ENCODE measurements around the gene SLC9A1. TPM values are rescaled to one million over a fixed set of nuclear protein-coding genes. Genes with fewer than 3 reads are reported as not detected.

SLC9A1 gene
- total RNA-seq, 1 experiment from 2014 or later: 25.2 TPM

DNA sequence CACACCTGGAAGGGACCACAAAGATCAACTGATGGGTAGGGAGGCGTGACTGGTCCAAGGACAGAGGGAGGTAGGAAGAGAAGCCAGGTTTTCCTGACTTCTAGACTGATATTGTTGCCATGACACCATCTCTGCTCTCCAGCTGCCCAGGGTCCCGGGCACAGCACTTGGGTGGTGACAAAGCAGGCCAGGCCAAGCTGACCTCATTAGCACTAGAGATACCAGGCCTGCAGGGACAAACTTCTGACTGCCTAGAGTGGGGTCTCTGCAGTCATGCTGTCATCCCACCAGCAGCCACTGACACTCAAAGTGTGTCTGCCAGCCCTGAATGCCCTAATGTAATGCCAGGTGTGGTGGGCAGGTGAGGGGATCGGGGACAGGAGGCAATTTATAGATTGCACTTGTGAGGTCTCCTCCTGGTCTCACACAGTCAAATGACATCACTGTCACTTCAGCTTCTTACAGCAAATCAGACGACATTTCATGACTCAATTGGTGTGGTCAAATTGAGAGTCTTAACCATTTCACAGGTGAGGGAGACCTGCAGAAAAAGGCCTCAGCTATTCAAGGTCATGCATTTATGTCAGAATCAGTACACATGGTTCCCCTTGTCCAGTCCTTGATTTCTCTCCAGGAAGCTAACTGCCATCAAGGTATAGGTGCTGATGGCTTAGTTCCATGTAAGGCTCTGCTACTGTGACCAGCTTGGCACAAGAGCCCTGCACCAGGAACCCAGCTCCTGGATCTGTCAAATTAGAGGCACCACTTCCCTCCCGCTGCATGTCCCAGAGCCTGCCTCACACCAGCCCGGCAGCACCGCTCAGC lies 2.7 kb downstream of the SLC9A1 start:
- peaks cover 75% of the 10 kb centered on the region for H3K79me2 ChIP-seq (ENCODE audit: low read length)
- H3K9me2 ChIP-seq (replicated peaks; ENCODE audit: low read length): no peaks in the 10 kb centered on the region
- H3K36me3 ChIP-seq (ENCODE audit: low read depth, low read length): no peaks in the 10 kb centered on the region
- intact Hi-C loops (cut with micrococcal nuclease): no loop called here
- H4K20me1 ChIP-seq (ENCODE audit: low read length): peaks cover 37% of the 10 kb centered on the region
- peaks cover 51% of the 10 kb centered on the region for H3K4me1 ChIP-seq (ENCODE audit: insufficient read depth, low read length)
- H3K27me3 ChIP-seq (ENCODE audit: low read length): no peaks in the 10 kb centered on the region
- peak; percentile 9; the same call in 1 of the 2 replicates for ATAC-seq
- H3K27ac ChIP-seq (ENCODE audit: low read length): no peak overlapping the region
- H3K9me3 ChIP-seq (ENCODE audit: low read length): no peaks in the 10 kb centered on the region
- CTCF ChIA-PET: interaction anchor here (0.5 kb wide), 1 partner anchor 11 kb away, joined by 9 read pairs; no protein-coding TSS in a partner anchor
- TF ChIP-seq, protein P1, sequence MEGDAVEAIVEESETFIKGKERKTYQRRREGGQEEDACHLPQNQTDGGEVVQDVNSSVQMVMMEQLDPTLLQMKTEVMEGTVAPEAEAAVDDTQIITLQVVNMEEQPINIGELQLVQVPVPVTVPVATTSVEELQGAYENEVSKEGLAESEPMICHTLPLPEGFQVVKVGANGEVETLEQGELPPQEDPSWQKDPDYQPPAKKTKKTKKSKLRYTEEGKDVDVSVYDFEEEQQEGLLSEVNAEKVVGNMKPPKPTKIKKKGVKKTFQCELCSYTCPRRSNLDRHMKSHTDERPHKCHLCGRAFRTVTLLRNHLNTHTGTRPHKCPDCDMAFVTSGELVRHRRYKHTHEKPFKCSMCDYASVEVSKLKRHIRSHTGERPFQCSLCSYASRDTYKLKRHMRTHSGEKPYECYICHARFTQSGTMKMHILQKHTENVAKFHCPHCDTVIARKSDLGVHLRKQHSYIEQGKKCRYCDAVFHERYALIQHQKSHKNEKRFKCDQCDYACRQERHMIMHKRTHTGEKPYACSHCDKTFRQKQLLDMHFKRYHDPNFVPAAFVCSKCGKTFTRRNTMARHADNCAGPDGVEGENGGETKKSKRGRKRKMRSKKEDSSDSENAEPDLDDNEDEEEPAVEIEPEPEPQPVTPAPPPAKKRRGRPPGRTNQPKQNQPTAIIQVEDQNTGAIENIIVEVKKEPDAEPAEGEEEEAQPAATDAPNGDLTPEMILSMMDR (conservative IDR thresholded peaks at IDR 0.05; ENCODE audit: low read depth, low read length): no peak
- TF ChIP-seq EZH2phosphoT487 (IDR thresholded peaks at IDR 0.05; ENCODE audit: borderline replicate concordance, low read length) (no peak), EZH2 (IDR thresholded peaks at IDR 0.05; ENCODE audit: low read length, unreplicated experiment) (no peak)
- BruUV-seq (replicated peaks): no TSS peak
- peak overlapping the region; percentile 81 for H3K4me3 ChIP-seq (ENCODE audit: low read length)
- H3F3A ChIP-seq (ENCODE audit: low read length, unreplicated experiment): no peaks in the 10 kb centered on the region
- no peak overlapping the region for H2AFZ ChIP-seq (ENCODE audit: low read length)
- H3K9ac ChIP-seq (ENCODE audit: low read length): peak overlapping the region; percentile 22
- DNase-seq: no peak
- POLR2A ChIA-PET (ENCODE audit: unreplicated experiment): no interaction called here
- H3K4me2 ChIP-seq (ENCODE audit: low read length): peak overlapping the region; percentile 93

DNA sequence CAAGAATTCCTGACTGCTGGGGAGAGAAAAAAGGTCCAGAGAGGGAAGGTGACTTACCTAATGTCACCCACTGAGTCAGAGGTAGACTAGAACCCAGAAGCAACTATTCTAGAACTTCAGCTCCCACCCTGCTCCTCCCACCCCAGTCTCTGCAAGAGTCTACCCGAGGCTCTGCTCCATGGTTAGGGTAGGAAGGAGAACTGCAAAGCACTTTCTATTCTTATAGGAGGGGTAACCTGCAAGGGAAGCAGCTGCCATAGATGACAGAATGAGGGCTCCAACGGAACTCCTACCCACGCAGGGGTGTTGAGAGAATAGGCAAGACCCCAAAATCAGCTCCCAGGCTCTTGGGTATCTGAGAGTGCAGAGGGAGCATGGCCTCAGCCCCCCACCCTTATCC lies 4.3 kb downstream of the SLC9A1 start:
- no peak overlapping the region for H2AFZ ChIP-seq (ENCODE audit: low read length)
- no peaks in the 10 kb centered on the region for H3K27me3 ChIP-seq (ENCODE audit: low read length)
- no peaks in the 10 kb centered on the region for H3K9me3 ChIP-seq (ENCODE audit: low read length)
- H3K36me3 ChIP-seq (ENCODE audit: low read depth, low read length): no peaks in the 10 kb centered on the region
- peaks cover 37% of the 10 kb centered on the region for H4K20me1 ChIP-seq (ENCODE audit: low read length)
- no peak overlapping the region for H3K9ac ChIP-seq (ENCODE audit: low read length)
- no peak overlapping the region for H3K4me3 ChIP-seq (ENCODE audit: low read length)
- H3K27ac ChIP-seq (ENCODE audit: low read length): no peak overlapping the region
- H3K4me2 ChIP-seq (ENCODE audit: low read length): no peak overlapping the region
- intact Hi-C loops (cut with micrococcal nuclease): no loop called here
- peaks cover 2% of the 10 kb centered on the region for H3F3A ChIP-seq (ENCODE audit: low read length, unreplicated experiment)
- CTCF ChIA-PET: no interaction called here
- no peaks in the 10 kb centered on the region for H3K9me2 ChIP-seq (replicated peaks; ENCODE audit: low read length)
- H3K79me2 ChIP-seq (ENCODE audit: low read length): peaks cover 90% of the 10 kb centered on the region
- peaks cover 61% of the 10 kb centered on the region for H3K4me1 ChIP-seq (ENCODE audit: insufficient read depth, low read length)
- POLR2A ChIA-PET (ENCODE audit: unreplicated experiment): no interaction called here
- no TSS peak for BruUV-seq (replicated peaks)
- DNase-seq: no peak
- no peak for TF ChIP-seq EZH2 (IDR thresholded peaks at IDR 0.05; ENCODE audit: low read length, unreplicated experiment)
- no peak for TF ChIP-seq EZH2phosphoT487 (IDR thresholded peaks at IDR 0.05; ENCODE audit: borderline replicate concordance, low read length)
- TF ChIP-seq, protein P1 (conservative IDR thresholded peaks at IDR 0.05; ENCODE audit: low read depth, low read length): no peak
- ATAC-seq: no peak

DNA sequence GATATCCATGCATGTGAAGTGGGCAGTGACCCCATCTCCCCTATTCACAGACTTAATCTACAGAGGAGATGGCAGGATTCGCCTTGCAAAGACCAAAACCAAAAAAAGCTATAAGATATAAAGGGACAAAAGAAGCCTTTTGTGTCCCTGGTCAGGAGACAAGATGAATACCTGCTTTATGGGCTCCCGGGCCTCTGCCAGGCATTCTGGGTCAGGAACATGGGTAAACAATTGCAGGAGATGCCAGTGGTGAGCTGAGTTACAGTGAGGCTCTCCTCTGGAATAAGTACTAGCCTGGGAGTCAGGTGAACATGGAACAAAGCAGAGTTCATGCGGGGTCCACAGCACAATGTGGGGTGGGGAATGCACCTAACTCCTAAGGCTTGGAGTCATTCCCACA lies 4.7 kb downstream of the SLC9A1 start:
- peaks cover 37% of the 10 kb centered on the region for H4K20me1 ChIP-seq (ENCODE audit: low read length)
- no TSS peak for BruUV-seq (replicated peaks)
- no peak overlapping the region for H3K4me2 ChIP-seq (ENCODE audit: low read length)
- H2AFZ ChIP-seq (ENCODE audit: low read length): no peak overlapping the region
- no peaks in the 10 kb centered on the region for H3K9me3 ChIP-seq (ENCODE audit: low read length)
- no peak overlapping the region for H3K4me3 ChIP-seq (ENCODE audit: low read length)
- POLR2A ChIA-PET (ENCODE audit: unreplicated experiment): no interaction called here
- CTCF ChIA-PET: no interaction called here
- DNase-seq (no peak), ATAC-seq (no peak)
- peaks cover 95% of the 10 kb centered on the region for H3K79me2 ChIP-seq (ENCODE audit: low read length)
- intact Hi-C loops (cut with micrococcal nuclease): no loop called here
- H3K27ac ChIP-seq (ENCODE audit: low read length): no peak overlapping the region
- no peaks in the 10 kb centered on the region for H3K36me3 ChIP-seq (ENCODE audit: low read depth, low read length)
- peaks cover 61% of the 10 kb centered on the region for H3K4me1 ChIP-seq (ENCODE audit: insufficient read depth, low read length)
- no peak for TF ChIP-seq EZH2 (IDR thresholded peaks at IDR 0.05; ENCODE audit: low read length, unreplicated experiment)
- peaks cover 5% of the 10 kb centered on the region for H3F3A ChIP-seq (ENCODE audit: low read length, unreplicated experiment)
- H3K27me3 ChIP-seq (ENCODE audit: low read length): no peaks in the 10 kb centered on the region
- H3K9ac ChIP-seq (ENCODE audit: low read length): no peak overlapping the region
- no peaks in the 10 kb centered on the region for H3K9me2 ChIP-seq (replicated peaks; ENCODE audit: low read length)

Measured in PC-3 (cell line).